ENCODE results near the gene COL28A1. TPM values are rescaled to one million over a fixed set of nuclear protein-coding genes. Genes with fewer than 3 reads are reported as not detected.

The COL28A1 gene
- not detected for total RNA-seq
- polyA plus RNA-seq, result not detected

GRCh38 chr7:7535691-7536090 lies at the start of gene COL28A1:
COL28A1 (minus strand) TSS chr7:7535873; CDS start chr7:7532875, 2,998 bp downstream.
- Histone ChIP-seq H3K36me3 (ENCODE audit: insufficient read depth, low read length) (no peaks in the 10 kb centered on the region), H3K4me3 (ENCODE audit: low read length) (no peak within 1 kb of the TSS), H3K9me3 (ENCODE audit: low read length) (no peaks in the 10 kb centered on the region), H3K4me1 (ENCODE audit: insufficient read depth, low read length) (no peaks in the 10 kb centered on the region), H3K27ac (ENCODE audit: low read depth, low read length) (no peak within 1 kb of the TSS), H3K27me3 (ENCODE audit: insufficient read depth, low read length, poor library complexity, severe bottlenecking) (no peaks in the 10 kb centered on the region)
- Mint-ChIP-seq H3K9me3 (no peaks in the 10 kb centered on the region), H3K4me1 (no peaks in the 10 kb centered on the region), H3K27me3 (peaks cover 4 to 30% of the 10 kb centered on the region in 2 donors), H3K36me3 (no peaks in the 10 kb centered on the region), H3K27ac (no peak within 1 kb of the TSS), H3K4me3 (no peak within 1 kb of the TSS)
- ChIA-PET POLR2A (no interaction called here), CTCF (no interaction called here)
- no peak for DNase-seq

GRCh38 chr7:7584653-7585052 lies 49.0 kb upstream of the COL28A1 start:
- H3K4me3 ChIP-seq (ENCODE audit: low read length), result no peak overlapping the region
- peaks cover 4 to 16% (median 5%) of the 10 kb centered on the region in 3 donors for H3K4me1 Mint-ChIP-seq
- H3K27ac ChIP-seq (ENCODE audit: low read depth, low read length), result no peak overlapping the region
- H3K9me3 ChIP-seq (ENCODE audit: low read length), result no peaks in the 10 kb centered on the region
- no peak overlapping the region for H3K4me3 Mint-ChIP-seq
- POLR2A ChIA-PET, result no interaction called here
- H3K27me3 ChIP-seq (ENCODE audit: insufficient read depth, low read length, poor library complexity, severe bottlenecking), result no peaks in the 10 kb centered on the region
- no peaks in the 10 kb centered on the region for H3K27me3 Mint-ChIP-seq
- DNase-seq, result no peak
- peaks cover under 1 to 23% (median under 1%) of the 10 kb centered on the region in 3 donors for H3K36me3 Mint-ChIP-seq
- H3K27ac Mint-ChIP-seq, result no peak overlapping the region
- CTCF ChIA-PET, result interaction anchor here (1.6 kb wide), 1 partner anchor 12 kb away, joined by 3 read pairs; no protein-coding TSS in a partner anchor
- H3K36me3 ChIP-seq (ENCODE audit: insufficient read depth, low read length), result no peaks in the 10 kb centered on the region
- H3K4me1 ChIP-seq (ENCODE audit: insufficient read depth, low read length), result no peaks in the 10 kb centered on the region
- no peaks in the 10 kb centered on the region for H3K9me3 Mint-ChIP-seq

GRCh38 chr7:7583731-7584130 lies 48.1 kb upstream of the COL28A1 start:
- no peak overlapping the region for H3K4me3 Mint-ChIP-seq
- H3K4me1 ChIP-seq (ENCODE audit: insufficient read depth, low read length), result no peaks in the 10 kb centered on the region
- H3K9me3 ChIP-seq (ENCODE audit: low read length), result no peaks in the 10 kb centered on the region
- no peak overlapping the region for H3K27ac ChIP-seq (ENCODE audit: low read depth, low read length)
- H3K27ac Mint-ChIP-seq, result no peak overlapping the region
- no peak for DNase-seq
- no peaks in the 10 kb centered on the region for H3K27me3 ChIP-seq (ENCODE audit: insufficient read depth, low read length, poor library complexity, severe bottlenecking)
- H3K9me3 Mint-ChIP-seq, result no peaks in the 10 kb centered on the region
- no peaks in the 10 kb centered on the region for H3K36me3 ChIP-seq (ENCODE audit: insufficient read depth, low read length)
- CTCF ChIA-PET, result no interaction called here
- no peak overlapping the region for H3K4me3 ChIP-seq (ENCODE audit: low read length)
- no peaks in the 10 kb centered on the region for H3K27me3 Mint-ChIP-seq
- POLR2A ChIA-PET, result no interaction called here
- H3K4me1 Mint-ChIP-seq, result peaks cover 4 to 12% (median 8%) of the 10 kb centered on the region in 3 donors
- peaks cover 3 to 24% (median 4%) of the 10 kb centered on the region in 3 donors for H3K36me3 Mint-ChIP-seq

- CTCF ChIA-PET, result no interaction called here
- Histone ChIP-seq H3K36me3 (ENCODE audit: insufficient read depth, low read length) (no peaks in the 10 kb centered on the region), H3K27me3 (ENCODE audit: insufficient read depth, low read length, poor library complexity, severe bottlenecking) (no peaks in the 10 kb centered on the region), H3K4me3 (ENCODE audit: low read length) (no peak overlapping the region), H3K9me3 (ENCODE audit: low read length) (no peaks in the 10 kb centered on the region), H3K27ac (ENCODE audit: low read depth, low read length) (no peak overlapping the region), H3K4me1 (ENCODE audit: insufficient read depth, low read length) (no peaks in the 10 kb centered on the region)
- H3K27me3 Mint-ChIP-seq, result no peaks in the 10 kb centered on the region
- no peak overlapping the region for H3K4me3 Mint-ChIP-seq
- DNase-seq, result no peak
- H3K9me3 Mint-ChIP-seq, result no peaks in the 10 kb centered on the region
- H3K27ac Mint-ChIP-seq, result no peak overlapping the region
- H3K36me3 Mint-ChIP-seq, result peaks cover 3 to 23% (median 4%) of the 10 kb centered on the region in 3 donors
- H3K4me1 Mint-ChIP-seq, result peaks cover 3 to 4% (median 3%) of the 10 kb centered on the region in 3 donors
- POLR2A ChIA-PET, result no interaction called here
These were observed 46.9 kb upstream of the COL28A1 start for GRCh38 chr7:7582596-7582995.

GRCh38 chr7:7581531-7582179 lies 46.0 kb upstream of the COL28A1 start:
- DNase-seq, result no peak
- H3K36me3 ChIP-seq (ENCODE audit: insufficient read depth, low read length), result no peaks in the 10 kb centered on the region
- no peak overlapping the region for H3K4me3 ChIP-seq (ENCODE audit: low read length)
- Mint-ChIP-seq H3K9me3 (no peaks in the 10 kb centered on the region), H3K4me1 (peaks cover 3 to 4% (median 3%) of the 10 kb centered on the region in 3 donors), H3K4me3 (no peak overlapping the region), H3K27me3 (no peaks in the 10 kb centered on the region), H3K27ac (no peak overlapping the region), H3K36me3 (peaks cover 3 to 23% (median 4%) of the 10 kb centered on the region in 3 donors)
- H3K4me1 ChIP-seq (ENCODE audit: insufficient read depth, low read length), result no peaks in the 10 kb centered on the region
- CTCF ChIA-PET, result interaction anchor here (0.8 kb wide), 1 partner anchor 10 kb away, joined by 4 read pairs; no protein-coding TSS in a partner anchor
- no peaks in the 10 kb centered on the region for H3K27me3 ChIP-seq (ENCODE audit: insufficient read depth, low read length, poor library complexity, severe bottlenecking)
- H3K27ac ChIP-seq (ENCODE audit: low read depth, low read length), result no peak overlapping the region
- no peaks in the 10 kb centered on the region for H3K9me3 ChIP-seq (ENCODE audit: low read length)
- POLR2A ChIA-PET, result no interaction called here

- peaks cover 0 to 9% (median 1%) of the 10 kb centered on the region in 3 donors for H3K4me1 Mint-ChIP-seq
- no peaks in the 10 kb centered on the region for H3K27me3 ChIP-seq (ENCODE audit: insufficient read depth, low read length, poor library complexity, severe bottlenecking)
- no peaks in the 10 kb centered on the region for H3K9me3 Mint-ChIP-seq
- no peaks in the 10 kb centered on the region for H3K9me3 ChIP-seq (ENCODE audit: low read length)
- no peak for DNase-seq
- no peak overlapping the region for H3K4me3 Mint-ChIP-seq
- H3K27me3 Mint-ChIP-seq, result no peaks in the 10 kb centered on the region
- no peak overlapping the region for H3K4me3 ChIP-seq (ENCODE audit: low read length)
- H3K36me3 ChIP-seq (ENCODE audit: insufficient read depth, low read length), result no peaks in the 10 kb centered on the region
- no peaks in the 10 kb centered on the region for H3K4me1 ChIP-seq (ENCODE audit: insufficient read depth, low read length)
- POLR2A ChIA-PET, result no interaction called here
- H3K27ac ChIP-seq (ENCODE audit: low read depth, low read length), result no peak overlapping the region
- CTCF ChIA-PET, result no interaction called here
- H3K27ac Mint-ChIP-seq, result no peak overlapping the region
- peaks cover 4 to 22% (median 7%) of the 10 kb centered on the region in 3 donors for H3K36me3 Mint-ChIP-seq
These were observed 44.0 kb upstream of the COL28A1 start for GRCh38 chr7:7579638-7580037.

GRCh38 chr7:7577888-7578287 lies 42.2 kb upstream of the COL28A1 start:
- no peak for DNase-seq
- Histone ChIP-seq H3K9me3 (ENCODE audit: low read length) (no peaks in the 10 kb centered on the region), H3K4me1 (ENCODE audit: insufficient read depth, low read length) (no peaks in the 10 kb centered on the region), H3K4me3 (ENCODE audit: low read length) (no peak overlapping the region), H3K27ac (ENCODE audit: low read depth, low read length) (no peak overlapping the region), H3K27me3 (ENCODE audit: insufficient read depth, low read length, poor library complexity, severe bottlenecking) (no peaks in the 10 kb centered on the region), H3K36me3 (ENCODE audit: insufficient read depth, low read length) (peaks cover 4% of the 10 kb centered on the region)
- H3K4me1 Mint-ChIP-seq, result peaks cover 6 to 9% (median 8%) of the 10 kb centered on the region in 3 donors
- H3K9me3 Mint-ChIP-seq, result no peaks in the 10 kb centered on the region
- CTCF ChIA-PET, result interaction anchor here (1.2 kb wide), 1 partner anchor 10 kb away, joined by 3 read pairs; no protein-coding TSS in a partner anchor
- POLR2A ChIA-PET, result no interaction called here
- no peak overlapping the region for H3K4me3 Mint-ChIP-seq
- no peak overlapping the region for H3K27ac Mint-ChIP-seq
- no peaks in the 10 kb centered on the region for H3K27me3 Mint-ChIP-seq
- peaks cover 9 to 33% (median 13%) of the 10 kb centered on the region in 3 donors for H3K36me3 Mint-ChIP-seq

- Histone ChIP-seq H3K27ac (ENCODE audit: low read depth, low read length) (no peak overlapping the region), H3K36me3 (ENCODE audit: insufficient read depth, low read length) (peaks cover 4% of the 10 kb centered on the region), H3K27me3 (ENCODE audit: insufficient read depth, low read length, poor library complexity, severe bottlenecking) (no peaks in the 10 kb centered on the region), H3K4me1 (ENCODE audit: insufficient read depth, low read length) (no peaks in the 10 kb centered on the region), H3K4me3 (ENCODE audit: low read length) (no peak overlapping the region), H3K9me3 (ENCODE audit: low read length) (no peaks in the 10 kb centered on the region)
- ChIA-PET CTCF (interaction anchor here (0.6 kb wide), 1 partner anchor 644 kb away, joined by 4 read pairs; no protein-coding TSS in a partner anchor), POLR2A (no interaction called here)
- Mint-ChIP-seq H3K4me1 (peaks cover 7 to 13% (median 9%) of the 10 kb centered on the region in 3 donors), H3K4me3 (no peak overlapping the region), H3K27ac (no peak overlapping the region), H3K9me3 (no peaks in the 10 kb centered on the region), H3K27me3 (no peaks in the 10 kb centered on the region), H3K36me3 (peaks cover 9 to 29% (median 13%) of the 10 kb centered on the region in 3 donors)
- no peak for DNase-seq
These were observed 40.7 kb upstream of the COL28A1 start for GRCh38 chr7:7576344-7576743.
